ENCODE data around the gene AKR1C1.
"Not testable (repeated sequence)": the region's sequence is repeated elsewhere in the genome, so short reads cannot be mapped to it uniquely, and the experiment has no call there.

AKR1C1 gene

DNA sequence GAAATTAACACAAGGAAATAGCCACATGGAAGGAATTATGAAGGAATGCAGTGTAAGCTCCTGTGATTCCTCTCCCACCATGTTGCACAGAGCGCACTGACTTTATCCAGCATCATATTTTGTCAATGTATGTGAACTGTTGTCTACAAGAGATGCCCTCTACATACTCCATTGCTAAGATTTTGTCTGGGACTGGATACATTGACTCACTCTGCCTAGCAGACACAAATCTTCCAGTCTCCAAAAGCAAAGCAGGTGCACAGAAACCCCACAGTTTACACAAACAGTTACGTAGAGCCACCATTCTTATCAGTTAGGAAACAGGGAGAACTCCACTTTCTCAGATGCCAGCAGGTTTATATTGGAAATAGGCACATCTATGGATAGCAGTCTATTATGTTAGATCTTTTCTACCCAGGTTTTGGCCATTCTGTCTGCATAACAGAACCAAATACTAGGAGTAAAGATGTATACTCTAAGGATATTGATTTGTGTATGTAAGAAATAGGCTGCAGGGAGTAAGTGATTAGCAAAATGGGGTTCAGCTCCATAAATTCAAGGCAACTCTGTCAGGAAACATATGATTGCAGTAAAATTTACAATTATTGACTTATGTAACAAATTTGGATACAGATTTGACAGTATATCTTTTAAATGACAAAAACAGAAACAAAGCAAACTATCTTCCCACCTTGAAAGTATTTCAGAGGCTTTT, 39.0 kb downstream of the AKR1C1 start:
- H3K36me3 ChIP-seq (ENCODE audit: insufficient read depth, low read length), result no peaks in the 10 kb centered on the region
- no peaks in the 10 kb centered on the region for H3K9me2 ChIP-seq (ENCODE audit: low read depth, low read length)
- no peak overlapping the region for H2AFZ ChIP-seq (ENCODE audit: low read length)
- H3K4me1 ChIP-seq (ENCODE audit: insufficient read depth, low read length, severe bottlenecking), result no peaks in the 10 kb centered on the region
- H4K20me1 ChIP-seq (ENCODE audit: insufficient read depth, low read length), result no peaks in the 10 kb centered on the region
- no peak overlapping the region for H3K4me3 ChIP-seq (ENCODE audit: low read depth, low read length, poor library complexity, severe bottlenecking)
- no peak overlapping the region for H3K9ac ChIP-seq (ENCODE audit: low read length)
- H3F3A ChIP-seq (ENCODE audit: insufficient read depth, low read length), result no peaks in the 10 kb centered on the region
- no peak for TF ChIP-seq EZH2 (IDR thresholded peaks at IDR 0.05; ENCODE audit: borderline replicate concordance, low read length)
- TF ChIP-seq, protein P1, sequence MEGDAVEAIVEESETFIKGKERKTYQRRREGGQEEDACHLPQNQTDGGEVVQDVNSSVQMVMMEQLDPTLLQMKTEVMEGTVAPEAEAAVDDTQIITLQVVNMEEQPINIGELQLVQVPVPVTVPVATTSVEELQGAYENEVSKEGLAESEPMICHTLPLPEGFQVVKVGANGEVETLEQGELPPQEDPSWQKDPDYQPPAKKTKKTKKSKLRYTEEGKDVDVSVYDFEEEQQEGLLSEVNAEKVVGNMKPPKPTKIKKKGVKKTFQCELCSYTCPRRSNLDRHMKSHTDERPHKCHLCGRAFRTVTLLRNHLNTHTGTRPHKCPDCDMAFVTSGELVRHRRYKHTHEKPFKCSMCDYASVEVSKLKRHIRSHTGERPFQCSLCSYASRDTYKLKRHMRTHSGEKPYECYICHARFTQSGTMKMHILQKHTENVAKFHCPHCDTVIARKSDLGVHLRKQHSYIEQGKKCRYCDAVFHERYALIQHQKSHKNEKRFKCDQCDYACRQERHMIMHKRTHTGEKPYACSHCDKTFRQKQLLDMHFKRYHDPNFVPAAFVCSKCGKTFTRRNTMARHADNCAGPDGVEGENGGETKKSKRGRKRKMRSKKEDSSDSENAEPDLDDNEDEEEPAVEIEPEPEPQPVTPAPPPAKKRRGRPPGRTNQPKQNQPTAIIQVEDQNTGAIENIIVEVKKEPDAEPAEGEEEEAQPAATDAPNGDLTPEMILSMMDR (IDR thresholded peaks at IDR 0.05; ENCODE audit: low read length), result no peak
- no peak overlapping the region for H3K4me2 ChIP-seq (ENCODE audit: low read length)
- no peak overlapping the region for H3K27ac ChIP-seq (ENCODE audit: low read depth, low read length, poor library complexity, severe bottlenecking)
- no peaks in the 10 kb centered on the region for H3K9me3 ChIP-seq (ENCODE audit: low read length)
- H3K27me3 ChIP-seq (ENCODE audit: insufficient read depth, low read length), result no peaks in the 10 kb centered on the region
- H3K79me2 ChIP-seq (ENCODE audit: insufficient read depth, low read length), result no peaks in the 10 kb centered on the region

DNA sequence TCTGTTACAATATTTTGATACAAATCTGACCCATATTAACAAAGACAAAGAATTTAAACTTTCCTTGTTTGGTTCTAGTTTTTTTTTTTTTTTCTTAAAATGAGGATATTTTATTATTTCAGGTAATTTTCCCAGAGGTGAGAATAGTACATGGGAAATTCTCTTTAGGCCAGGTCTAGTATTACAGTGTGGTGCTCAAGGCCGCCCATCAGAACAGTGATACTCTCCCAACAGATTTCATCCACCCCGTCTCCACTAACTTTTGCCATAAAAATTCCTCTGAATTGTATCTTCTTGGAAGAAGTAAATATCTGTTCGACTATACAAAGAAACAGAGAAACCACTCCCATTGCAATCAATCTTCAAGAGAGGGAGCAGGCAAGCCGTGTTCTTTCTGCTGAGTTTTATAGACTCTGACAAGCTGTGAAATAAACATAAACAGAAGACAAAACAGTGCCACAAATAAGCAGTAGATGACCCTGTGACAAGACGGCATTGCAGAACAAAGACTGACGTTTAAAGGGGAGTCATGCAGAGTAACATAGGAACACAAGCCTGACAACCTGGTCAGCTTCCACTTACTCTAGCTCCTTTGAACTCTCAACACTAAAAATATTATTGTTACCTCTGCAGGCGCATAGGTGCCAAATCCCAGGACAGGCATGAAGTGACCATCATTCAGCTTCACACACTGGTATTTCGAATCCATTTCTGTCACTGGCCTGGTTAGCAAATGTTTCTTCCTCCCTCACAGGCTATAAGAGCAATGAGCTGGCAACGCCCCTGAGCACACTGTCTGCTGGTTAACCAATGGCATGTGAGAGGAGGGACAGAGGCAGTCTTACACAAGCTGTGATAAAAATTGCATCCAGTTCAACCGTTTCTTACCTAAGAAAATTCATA, 40.2 kb downstream of the AKR1C1 start, which contains the start of gene AKR1C2:
TSS of gene AKR1C2 (minus strand) at position 731 of the 903 bp plus-strand sequence. CDS start at position 709, 22 bp downstream.
- H3F3A ChIP-seq (ENCODE audit: insufficient read depth, low read length); H3K36me3 ChIP-seq (ENCODE audit: insufficient read depth, low read length); H4K20me1 ChIP-seq (ENCODE audit: insufficient read depth, low read length); H3K4me3 ChIP-seq (ENCODE audit: low read depth, low read length, poor library complexity, severe bottlenecking); H3K4me1 ChIP-seq (ENCODE audit: insufficient read depth, low read length, severe bottlenecking); H3K27me3 ChIP-seq (ENCODE audit: insufficient read depth, low read length); H3K27ac ChIP-seq (ENCODE audit: low read depth, low read length, poor library complexity, severe bottlenecking); H2AFZ ChIP-seq (ENCODE audit: low read length); H3K4me2 ChIP-seq (ENCODE audit: low read length); H3K9ac ChIP-seq (ENCODE audit: low read length); H3K79me2 ChIP-seq (ENCODE audit: insufficient read depth, low read length); H3K9me3 ChIP-seq (ENCODE audit: low read length); H3K9me2 ChIP-seq (ENCODE audit: low read depth, low read length): not testable (repeated sequence)

DNA sequence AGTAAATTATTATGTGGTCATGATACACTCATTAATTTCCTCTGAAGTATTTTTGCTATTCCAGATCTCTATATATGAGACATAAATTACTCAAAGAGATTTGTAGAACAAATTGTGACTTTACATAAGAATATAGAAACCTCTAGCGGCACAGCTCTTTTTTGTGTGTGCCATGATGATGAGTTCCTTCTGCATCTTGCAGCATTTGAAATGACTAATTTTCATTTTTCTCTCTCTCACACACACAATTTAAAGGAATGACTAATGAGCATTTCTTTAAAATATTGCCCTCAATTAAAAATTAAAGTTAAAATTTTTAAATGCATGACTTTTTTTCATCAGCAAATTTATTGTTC, 40.8 kb downstream of the AKR1C1 start:
- not testable (repeated sequence) for H4K20me1 ChIP-seq (ENCODE audit: insufficient read depth, low read length); H2AFZ ChIP-seq (ENCODE audit: low read length); H3K4me2 ChIP-seq (ENCODE audit: low read length); H3K36me3 ChIP-seq (ENCODE audit: insufficient read depth, low read length); H3K9ac ChIP-seq (ENCODE audit: low read length); H3K9me3 ChIP-seq (ENCODE audit: low read length); H3F3A ChIP-seq (ENCODE audit: insufficient read depth, low read length); H3K9me2 ChIP-seq (ENCODE audit: low read depth, low read length); H3K27ac ChIP-seq (ENCODE audit: low read depth, low read length, poor library complexity, severe bottlenecking); H3K4me3 ChIP-seq (ENCODE audit: low read depth, low read length, poor library complexity, severe bottlenecking); H3K79me2 ChIP-seq (ENCODE audit: insufficient read depth, low read length); H3K27me3 ChIP-seq (ENCODE audit: insufficient read depth, low read length); H3K4me1 ChIP-seq (ENCODE audit: insufficient read depth, low read length, severe bottlenecking)

DNA sequence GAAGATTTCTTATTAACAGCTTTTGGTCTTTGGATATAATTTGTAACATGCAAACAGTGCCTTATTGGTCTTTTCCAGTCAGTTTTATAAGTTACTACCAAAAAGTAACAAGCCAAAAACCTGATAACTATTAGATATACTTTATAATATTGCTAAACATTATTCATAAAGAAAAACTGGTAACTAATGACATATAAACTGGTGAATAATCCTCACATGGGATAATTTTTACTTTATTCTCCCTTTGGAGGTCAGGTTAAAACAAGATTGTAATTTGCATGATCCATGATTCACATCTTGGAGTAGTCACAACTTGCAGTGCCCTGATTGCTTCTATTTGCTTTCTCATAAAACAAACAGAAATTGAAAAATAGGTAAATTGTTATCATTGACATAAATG, 41.3 kb downstream of the AKR1C1 start:
- not testable (repeated sequence) for H3F3A ChIP-seq (ENCODE audit: insufficient read depth, low read length); H3K9ac ChIP-seq (ENCODE audit: low read length); H3K9me2 ChIP-seq (ENCODE audit: low read depth, low read length); H3K4me3 ChIP-seq (ENCODE audit: low read depth, low read length, poor library complexity, severe bottlenecking); H4K20me1 ChIP-seq (ENCODE audit: insufficient read depth, low read length); H3K36me3 ChIP-seq (ENCODE audit: insufficient read depth, low read length); H3K4me2 ChIP-seq (ENCODE audit: low read length); H3K9me3 ChIP-seq (ENCODE audit: low read length); H3K27ac ChIP-seq (ENCODE audit: low read depth, low read length, poor library complexity, severe bottlenecking); H2AFZ ChIP-seq (ENCODE audit: low read length); H3K79me2 ChIP-seq (ENCODE audit: insufficient read depth, low read length); H3K27me3 ChIP-seq (ENCODE audit: insufficient read depth, low read length); H3K4me1 ChIP-seq (ENCODE audit: insufficient read depth, low read length, severe bottlenecking)

DNA sequence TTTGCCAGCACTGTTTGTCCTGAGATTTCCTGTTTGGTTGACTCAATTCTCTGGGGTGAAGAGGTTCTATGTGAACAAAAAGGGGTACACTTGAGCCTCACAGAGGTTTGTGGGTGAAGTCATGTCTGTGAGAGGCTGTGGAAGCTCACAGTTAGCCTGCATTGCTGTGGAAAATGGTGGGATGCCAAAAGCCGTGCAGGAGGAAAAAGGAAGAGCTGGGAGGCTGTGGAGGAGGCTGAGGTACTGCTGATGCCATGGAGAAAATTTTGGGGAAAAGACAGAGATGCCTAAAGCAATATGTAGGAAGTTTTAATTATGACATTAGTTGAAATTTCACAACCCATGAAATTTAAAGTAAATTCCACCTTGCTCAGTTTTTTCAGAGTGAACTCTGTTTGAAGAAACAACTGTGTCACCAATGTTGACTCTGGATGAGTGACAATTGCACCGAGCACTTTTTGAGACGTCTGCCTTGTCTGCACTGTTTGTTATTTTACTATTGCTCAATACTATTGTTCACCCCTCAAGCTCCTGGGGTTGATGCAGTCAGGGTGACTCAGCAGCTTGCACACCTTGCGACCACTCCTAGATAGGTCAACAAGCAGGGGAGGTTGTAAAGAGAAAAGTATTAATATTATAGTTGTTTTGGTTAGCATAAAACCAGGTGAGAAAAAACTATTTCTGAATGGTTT, 45.8 kb downstream of the AKR1C1 start:
- not testable (repeated sequence) for H3K4me3 ChIP-seq (ENCODE audit: low read depth, low read length, poor library complexity, severe bottlenecking); H3K9me3 ChIP-seq (ENCODE audit: low read length); H3K9me2 ChIP-seq (ENCODE audit: low read depth, low read length); H3K4me1 ChIP-seq (ENCODE audit: insufficient read depth, low read length, severe bottlenecking); H3K79me2 ChIP-seq (ENCODE audit: insufficient read depth, low read length); H3K36me3 ChIP-seq (ENCODE audit: insufficient read depth, low read length); H4K20me1 ChIP-seq (ENCODE audit: insufficient read depth, low read length); H3K27ac ChIP-seq (ENCODE audit: low read depth, low read length, poor library complexity, severe bottlenecking); H3K4me2 ChIP-seq (ENCODE audit: low read length); H3K9ac ChIP-seq (ENCODE audit: low read length); H3F3A ChIP-seq (ENCODE audit: insufficient read depth, low read length); H2AFZ ChIP-seq (ENCODE audit: low read length); H3K27me3 ChIP-seq (ENCODE audit: insufficient read depth, low read length)

DNA sequence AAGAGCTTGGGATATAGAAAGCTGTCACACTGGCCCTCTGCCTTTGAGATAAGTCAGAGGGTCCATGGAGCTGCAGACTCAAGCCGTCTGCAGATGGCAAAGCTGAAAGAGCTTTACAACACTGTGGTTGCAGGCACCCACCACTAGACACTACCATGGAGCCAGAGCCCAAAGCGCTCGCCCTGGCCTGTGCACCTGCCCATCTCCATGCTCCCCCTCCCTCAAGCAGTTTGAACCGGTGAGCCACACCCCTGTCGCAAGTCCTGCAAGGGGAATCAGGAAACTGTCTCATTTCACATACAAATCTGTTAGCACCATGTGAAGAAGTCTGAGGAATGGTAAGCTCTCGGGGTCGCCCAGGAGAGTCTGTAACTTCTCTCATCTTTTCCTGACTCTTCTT, 46.8 kb downstream of the AKR1C1 start:
- H3K36me3 ChIP-seq (ENCODE audit: insufficient read depth, low read length); H3K4me1 ChIP-seq (ENCODE audit: insufficient read depth, low read length, severe bottlenecking); H3K9me3 ChIP-seq (ENCODE audit: low read length); H3K9me2 ChIP-seq (ENCODE audit: low read depth, low read length); H3K9ac ChIP-seq (ENCODE audit: low read length); H3K27ac ChIP-seq (ENCODE audit: low read depth, low read length, poor library complexity, severe bottlenecking); H2AFZ ChIP-seq (ENCODE audit: low read length); H4K20me1 ChIP-seq (ENCODE audit: insufficient read depth, low read length); H3K4me3 ChIP-seq (ENCODE audit: low read depth, low read length, poor library complexity, severe bottlenecking); H3K27me3 ChIP-seq (ENCODE audit: insufficient read depth, low read length); H3F3A ChIP-seq (ENCODE audit: insufficient read depth, low read length); H3K79me2 ChIP-seq (ENCODE audit: insufficient read depth, low read length); H3K4me2 ChIP-seq (ENCODE audit: low read length): not testable (repeated sequence)

Measured in OCI-LY1 (cell line).